IMR-90 (cell line): Measurements from ENCODE around the gene SETD3. TPM values are rescaled to one million over a fixed set of nuclear protein-coding genes. Genes with fewer than 3 reads are reported as not detected.

ENCODE experiments used
- ATAC-seq: fragments of 200-7000 bp; cut with Tn5 transposase; 2 replicates; pipeline ENCODE4 v1.9.1; 2020; ENCODE audit warnings: low read depth, mild to moderate bottlenecking, moderate library complexity
- BruUV-seq: library from RNA; stranded (reverse); fragments of 400-500 nt; replicated peaks from 2 replicates; lab custom pipeline; 2021; lab: Mats Ljungman, UMichigan
- CTCF ChIA-PET: fragments of 300-600 bp; formaldehyde crosslinking; extraction: SDS; loops from one replicate; lab custom pipeline; 2021; ENCODE audit warnings: antibody characterized with exemption; lab: Yijun Ruan, JAX
- POLR2A ChIA-PET: fragments of 300-600 bp; sonication (Branson Sonifier 250); formaldehyde crosslinking; loops from one replicate; lab custom pipeline; 2022; ENCODE audit warnings: antibody characterized with exemption; ENCODE audit not compliant: unreplicated experiment; lab: Charles Lee
- DNase-seq: peaks from one replicate; pipeline ENCODE4 v3.0.0; 2013
- H2AFZ ChIP-seq: replicated peaks from 2 replicates; pipeline ENCODE3; 2013; ENCODE audit warnings: low read length, mild to moderate bottlenecking; ENCODE audit not compliant: poor library complexity
- H2AK5ac ChIP-seq: 2 replicates; pipeline ENCODE4 v1.6.1; 2013; ENCODE audit warnings: low read depth, low read length, inconsistent platforms
- H2AK9ac ChIP-seq: replicated peaks from 2 replicates; pipeline ENCODE3; 2013; ENCODE audit warnings: mild to moderate bottlenecking, low read depth, low read length, moderate library complexity; ENCODE audit not compliant: poor library complexity
- H2BK120ac ChIP-seq: 2 replicates; pipeline ENCODE4 v1.6.1; 2013; ENCODE audit warnings: low read depth, low read length, inconsistent platforms
- H2BK15ac ChIP-seq: 3 replicates; pipeline ENCODE4 v1.6.1; 2013; ENCODE audit warnings: low read depth, low read length, inconsistent platforms
- H2BK20ac ChIP-seq: 2 replicates; pipeline ENCODE4 v1.6.1; 2013; ENCODE audit warnings: low read depth, mild to moderate bottlenecking, inconsistent platforms, low read length, moderate library complexity
- H2BK5ac ChIP-seq: 2 replicates; pipeline ENCODE4 v1.6.1; 2013; ENCODE audit warnings: mild to moderate bottlenecking, low read depth, low read length, inconsistent platforms; ENCODE audit not compliant: poor library complexity, severe bottlenecking
- H3K14ac ChIP-seq: replicated peaks from 2 replicates; pipeline ENCODE4 v1.6.1; 2013; ENCODE audit warnings: low read depth, low read length, inconsistent platforms
- H3K18ac ChIP-seq: 2 replicates; pipeline ENCODE4 v1.6.1; 2013; ENCODE audit warnings: low read depth, low read length, control low read depth
- H3K23ac ChIP-seq: 2 replicates; pipeline ENCODE4 v1.6.1; 2013; ENCODE audit warnings: low read depth, low read length, inconsistent platforms
- H3K27ac ChIP-seq: 2 replicates; pipeline ENCODE4 v1.5.1; 2013; ENCODE audit warnings: mild to moderate bottlenecking, control low read depth, low read length; ENCODE audit not compliant: insufficient read depth
- H3K27me3 ChIP-seq: 2 replicates; pipeline ENCODE4 v1.6.1; 2013; ENCODE audit warnings: low read length; ENCODE audit not compliant: control insufficient read depth, insufficient read depth
- H3K36me3 ChIP-seq: 2 replicates; pipeline ENCODE4 v1.6.1; 2013; ENCODE audit warnings: low read length, mixed read lengths; ENCODE audit not compliant: control insufficient read depth, insufficient read depth
- H3K4ac ChIP-seq: 2 replicates; pipeline ENCODE4 v1.6.1; 2013; ENCODE audit warnings: low read depth, low read length, inconsistent platforms
- H3K4me1 ChIP-seq: 2 replicates; pipeline ENCODE4 v1.6.1; 2013; ENCODE audit warnings: low read length, mixed read lengths; ENCODE audit not compliant: control insufficient read depth, insufficient read depth
- H3K4me2 ChIP-seq: 2 replicates; pipeline ENCODE4 v1.6.1; 2013; ENCODE audit warnings: low read depth, mild to moderate bottlenecking, control low read depth, low read length, moderate library complexity
- H3K4me3 ChIP-seq: 2 replicates; pipeline ENCODE4 v1.5.1; 2013; ENCODE audit warnings: low read depth, mild to moderate bottlenecking, control low read depth, low read length, moderate library complexity; ENCODE audit not compliant: insufficient read depth
- H3K56ac ChIP-seq: 2 replicates; pipeline ENCODE4 v1.6.1; 2013; ENCODE audit warnings: low read length, inconsistent platforms; ENCODE audit not compliant: insufficient read depth; ENCODE audit errors: extremely low read depth
- H3K79me1 ChIP-seq, 2 experiments: 2 replicates each; pipeline ENCODE4 v1.6.1; 2013; ENCODE audit warnings: low read length in 2 of 2, inconsistent platforms in 1 of 2, low read depth in 1 of 2
- H3K9ac ChIP-seq: 2 replicates; pipeline ENCODE4 v1.6.1; 2013; ENCODE audit warnings: low read depth, low read length, control low read depth
- H3K9me1 ChIP-seq: 2 replicates; pipeline ENCODE4 v1.6.1; 2013; ENCODE audit warnings: low read length, inconsistent platforms; ENCODE audit not compliant: insufficient read depth
- H3K9me3 ChIP-seq: 2 replicates; pipeline ENCODE4 v1.6.1; 2013; ENCODE audit warnings: low read length; ENCODE audit not compliant: control insufficient read depth, insufficient read depth
- H4K20me1 ChIP-seq: 2 replicates; pipeline ENCODE4 v1.6.1; 2013; ENCODE audit warnings: low read length, inconsistent platforms; ENCODE audit not compliant: insufficient read depth
- H4K5ac ChIP-seq: 2 replicates; pipeline ENCODE4 v1.6.1; 2013; ENCODE audit warnings: mild to moderate bottlenecking, low read depth, low read length, control low read depth
- H4K8ac ChIP-seq, 2 experiments: 2 replicates each; pipeline ENCODE4 v1.6.1; 2013; ENCODE audit warnings: low read depth in 2 of 2, low read length in 2 of 2, control low read depth in 1 of 2, inconsistent platforms in 1 of 2
- H4K91ac ChIP-seq: 2 replicates; pipeline ENCODE4 v1.6.1; 2013; ENCODE audit warnings: low read depth, low read length, inconsistent platforms; ENCODE audit not compliant: insufficient read depth
- BHLHE40 ChIP-seq: fragments of 150-350 bp; IDR thresholded peaks from 2 replicates; pipeline ENCODE4 v1.6.1; 2016; ENCODE audit warnings: mild to moderate bottlenecking, low read depth, low read length
- CEBPB ChIP-seq: IDR thresholded peaks from 2 replicates; pipeline ENCODE4 v1.6.1; 2012; ENCODE audit warnings: low read depth, low read length, improper control_type of control experiment
- CHD1 ChIP-seq: IDR thresholded peaks from 2 replicates; pipeline ENCODE4 v1.6.1; 2012; ENCODE audit warnings: low read depth, low read length, improper control_type of control experiment
- CTCF ChIP-seq: conservative IDR thresholded peaks from 2 replicates; pipeline ENCODE4 v1.5.1; 2012; ENCODE audit warnings: mild to moderate bottlenecking, low read depth, low read length, improper control_type of control experiment
- ELK1 ChIP-seq: fragments of 150-350 bp; IDR thresholded peaks from 2 replicates; pipeline ENCODE4 v1.6.1; 2016; ENCODE audit warnings: low read depth, mild to moderate bottlenecking, low read length, moderate library complexity, borderline replicate concordance
- FOS ChIP-seq: fragments of 150-350 bp; IDR thresholded peaks from 2 replicates; pipeline ENCODE4 v1.6.1; 2016; ENCODE audit warnings: low read depth, low read length
- POLR2A ChIP-seq: IDR thresholded peaks from 2 replicates; pipeline ENCODE4 v1.6.1; 2012; ENCODE audit warnings: mild to moderate bottlenecking, low read depth, low read length
- RAD21 ChIP-seq: IDR thresholded peaks from 2 replicates; pipeline ENCODE4 v1.6.1; 2012; ENCODE audit warnings: low read length, improper control_type of control experiment
- RCOR1 ChIP-seq: IDR thresholded peaks from 2 replicates; pipeline ENCODE4 v1.6.1; 2012; ENCODE audit warnings: mild to moderate bottlenecking, low read length, improper control_type of control experiment; ENCODE audit not compliant: insufficient replicate concordance
- SMC3 ChIP-seq: fragments of 150-350 bp; IDR thresholded peaks from 2 replicates; pipeline ENCODE4 v1.6.1; 2016; ENCODE audit warnings: low read depth, mild to moderate bottlenecking, antibody characterized with exemption, low read length, moderate library complexity
- USF2 ChIP-seq: fragments of 150-350 bp; IDR thresholded peaks from 2 replicates; pipeline ENCODE4 v1.6.1; 2017; ENCODE audit warnings: mild to moderate bottlenecking, antibody characterized with exemption, low read length, low read depth
- WGBS, 2 experiments: methylation state at CpG; one replicate each; pipeline versions ENCODE4 v1.1.5 to v1.1.7; 2013; ENCODE audit warnings: missing lambda C conversion rate in 2 of 2; ENCODE audit not compliant: insufficient read length in 1 of 2; ENCODE audit errors: extremely low coverage in 2 of 2; 5-methylcytosine and 5-hydroxymethylcytosine counted together
- dilution Hi-C: fragments of 300-500 bp; cut with HindIII; formaldehyde crosslinking; loops from one replicate; pipeline ENCODE4 v1.14.3; 2018; ENCODE audit warnings: low sequenced_read_pairs; ENCODE audit not compliant: unreplicated experiment
- in situ Hi-C: fragments of 300-500 bp; cut with MboI; formaldehyde crosslinking; loops from 3 replicates; pipeline ENCODE4 v1.14.3; 2019; ENCODE audit warnings: low sequenced_read_pairs, inconsistent platforms, mixed read lengths
- intact Hi-C: fragments of 100-400 bp; cut with micrococcal nuclease; formaldehyde crosslinking; loops from 2 replicates; pipeline ENCODE4 v1.10.0; 2022
- polyA plus RNA-seq, 3 experiments: library from polyadenylated mRNA; depleted of rRNA; stranded (reverse); fragments of >200 nt; gene quantifications; 2 replicates each; pipeline ENCODE4 v1.2.3, GENCODE V29; 2012; ENCODE audit warnings: low replicate concordance in 1 of 3
- total RNA-seq: library from RNA; depleted of rRNA; stranded (reverse); fragments of >200 nt; gene quantifications from 2 replicates; pipeline ENCODE4 v1.2.3, GENCODE V29; 2012

SETD3 gene
- total and polyA plus RNA-seq, 2 of the 4 experiments (the other 2 are of a cell fraction) = 18.8 to 31.9 TPM

GRCh38 chr14:99514552-99515300, 34.1 kb upstream of the SETD3 start:
- Histone ChIP-seq H3K4me2 (no peak overlapping the region), H4K5ac (no peak overlapping the region), H2AK5ac (no peak overlapping the region), H3K4me1 (peaks cover 15% of the 10 kb centered on the region), H3K56ac (no peak overlapping the region), H2AK9ac (no peak overlapping the region), H3K36me3 (peaks cover 23% of the 10 kb centered on the region), H2BK15ac (no peak overlapping the region), H3K27ac (no peak overlapping the region), H4K91ac (no peak overlapping the region), H2AFZ (no peak overlapping the region), H3K27me3 (no peaks in the 10 kb centered on the region), H3K9me3 (no peaks in the 10 kb centered on the region), H3K23ac (no peak overlapping the region), H3K9me1 (no peaks in the 10 kb centered on the region), H3K14ac (no peak overlapping the region), H4K20me1 (peaks cover 44% of the 10 kb centered on the region), H3K79me1 (peaks cover 13 to 62% of the 10 kb centered on the region in 2 experiments), H3K4me3 (no peak overlapping the region), H4K8ac (no peak overlapping the region), H3K18ac (no peak overlapping the region), H2BK5ac (no peak overlapping the region), H3K4ac (no peak overlapping the region), H2BK120ac (no peak overlapping the region), H3K9ac (no peak overlapping the region), H2BK20ac (no peak overlapping the region)
- CTCF ChIA-PET = no interaction called here
- BruUV-seq = no TSS peak
- intact Hi-C loops (no loop called here), dilution Hi-C loops (no loop called here), in situ Hi-C loops (loop anchor here (5.0 kb wide), 1 partner anchor 368 kb away; no protein-coding TSS in a partner anchor)
- POLR2A ChIA-PET = no interaction called here
- ATAC-seq (no peak), DNase-seq (no peak)
- 95% methylated on average over 13 of the region's 20 CpGs; no CpG with 5 or more reads in 1 of the 2 experiments for WGBS, 2 experiments
- TF ChIP-seq FOS (no peak), ELK1 (no peak), CHD1 (no peak), RCOR1 (no peak), BHLHE40 (no peak), CTCF (no peak), POLR2A (no peak), SMC3 (no peak), CEBPB (no peak), RAD21 (no peak), USF2 (no peak)
